ENCODE data around the gene ZBTB33.
A peak's percentile ranks its signal among the peaks of the same experiment; 100 is the strongest.

ZBTB33 gene

GRCh38 chrX:120264341-120264740 is 13.7 kb downstream of the ZBTB33 start:
- DNase-seq (ENCODE audit: low spot score) = no peak

DNA sequence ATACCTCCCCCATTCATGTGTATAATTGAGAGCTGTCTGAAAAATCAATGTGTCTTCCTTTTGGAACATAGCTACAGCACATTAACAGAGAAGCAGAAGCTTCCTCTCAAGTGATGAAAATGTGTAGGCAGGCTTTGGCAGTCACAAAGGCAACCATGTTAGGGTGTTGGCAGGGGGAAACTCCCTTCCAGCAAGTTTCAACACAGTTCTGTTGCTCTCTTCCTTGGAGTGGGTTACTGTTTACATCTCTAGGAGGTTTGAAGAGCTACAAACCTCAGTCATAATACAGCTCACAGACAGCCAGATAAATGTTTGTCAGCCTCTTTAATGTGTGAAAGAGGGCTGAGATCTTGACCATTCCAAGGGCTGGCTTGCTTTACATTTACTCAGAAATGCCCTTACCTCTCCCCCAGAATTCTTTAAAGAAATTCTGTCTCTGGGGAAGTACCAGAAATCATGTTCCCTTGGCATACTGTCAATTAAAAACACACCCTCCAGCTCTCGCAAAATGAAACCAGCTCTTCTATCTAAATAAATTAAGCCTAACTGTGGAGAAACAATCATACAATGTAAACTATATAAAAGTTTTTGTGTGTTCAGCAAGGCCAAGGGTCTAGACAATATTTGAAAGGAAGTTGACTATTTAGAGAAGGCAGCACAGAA is 18.9 kb downstream of the ZBTB33 start:
- DNase-seq (ENCODE audit: low spot score) = peak; percentile 39

GRCh38 chrX:120270567-120270966 is 20.0 kb downstream of the ZBTB33 start:
- no peak for DNase-seq (ENCODE audit: low spot score)

GRCh38 chrX:120271218-120271617 is 20.6 kb downstream of the ZBTB33 start:
- DNase-seq (ENCODE audit: low spot score) = no peak

DNA sequence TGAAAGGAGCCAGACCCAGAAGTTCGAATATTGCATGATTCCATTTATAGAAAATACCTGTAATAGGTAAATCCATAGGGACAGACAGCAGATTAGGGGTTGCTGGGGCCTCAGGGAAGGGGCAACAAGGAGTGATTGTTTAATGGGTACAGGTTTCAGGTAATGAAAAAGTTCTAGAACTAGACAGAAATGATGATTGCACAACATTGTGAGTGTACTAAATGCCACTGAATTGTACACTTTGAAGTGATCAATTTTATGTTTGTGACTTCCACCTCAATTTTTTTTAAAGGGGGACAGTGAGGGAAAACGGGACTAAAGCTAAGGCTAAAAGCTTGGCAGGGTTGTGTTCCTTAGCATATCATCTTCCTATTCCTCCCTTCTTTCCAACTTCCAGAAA is 23.5 kb downstream of the ZBTB33 start:
- no peak for DNase-seq (ENCODE audit: low spot score)

DNA sequence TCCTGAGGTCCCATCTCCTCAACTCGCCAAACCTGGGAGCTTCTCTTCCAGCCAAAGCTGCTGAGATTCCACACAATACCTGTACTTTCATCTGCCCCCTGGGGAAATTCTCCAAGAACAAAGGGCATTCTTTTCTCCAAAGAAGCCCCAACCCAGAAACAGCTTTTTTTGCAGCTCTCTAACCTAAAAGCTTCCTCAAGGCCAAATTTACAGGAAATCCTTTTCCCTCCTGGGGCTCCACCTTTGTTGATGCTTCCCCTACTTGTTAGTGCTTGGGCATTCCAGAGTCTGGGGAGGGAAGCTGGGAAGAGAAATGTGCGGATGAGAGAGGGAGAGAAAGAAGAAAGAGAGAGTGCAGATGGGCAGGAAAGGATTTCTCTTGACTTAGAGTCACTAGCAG is 24.3 kb downstream of the ZBTB33 start:
- no peak for DNase-seq (ENCODE audit: low spot score)

- DNase-seq (ENCODE audit: low spot score) = no peak
Measured at GRCh38 chrX:120281021-120281624, 30.5 kb downstream of the ZBTB33 start.

- DNase-seq (ENCODE audit: low spot score) = no peak
Measured at GRCh38 chrX:120281761-120282160, 31.1 kb downstream of the ZBTB33 start.

GRCh38 chrX:120282697-120283096 is 32.1 kb downstream of the ZBTB33 start:
- DNase-seq (ENCODE audit: low spot score) = no peak

GRCh38 chrX:120286733-120287512 is 36.3 kb downstream of the ZBTB33 start:
- DNase-seq (ENCODE audit: low spot score) = no peak

DNA sequence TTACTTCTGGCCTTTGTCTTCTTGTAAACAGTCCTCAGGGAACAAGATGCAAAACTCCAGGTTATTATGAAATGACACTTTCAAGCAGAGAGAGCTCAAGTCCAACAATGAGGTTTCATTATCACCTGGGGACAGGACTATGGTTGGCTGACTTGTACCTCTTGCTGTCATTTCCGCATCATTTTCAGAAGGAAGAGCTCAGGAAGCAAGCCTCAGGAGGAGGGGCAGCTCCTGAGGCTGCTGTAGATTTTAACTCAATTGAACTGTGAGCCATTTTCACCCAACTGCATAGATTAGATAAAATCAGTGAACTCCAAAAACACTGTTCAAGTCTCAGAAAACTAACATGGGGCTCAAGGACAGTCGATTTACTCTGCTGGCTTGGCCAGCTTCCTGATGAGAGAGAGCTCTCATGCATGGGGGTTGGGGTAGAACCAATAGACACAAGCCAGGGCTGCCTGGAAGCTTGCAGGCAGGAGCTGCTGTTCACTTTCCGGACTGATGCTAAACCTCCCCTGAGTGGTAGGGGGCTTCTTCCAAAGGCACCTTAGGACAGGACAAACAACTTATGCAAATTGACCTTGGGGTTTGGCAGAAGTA is 37.0 kb downstream of the ZBTB33 start:
- no peak for DNase-seq (ENCODE audit: low spot score)

DNA sequence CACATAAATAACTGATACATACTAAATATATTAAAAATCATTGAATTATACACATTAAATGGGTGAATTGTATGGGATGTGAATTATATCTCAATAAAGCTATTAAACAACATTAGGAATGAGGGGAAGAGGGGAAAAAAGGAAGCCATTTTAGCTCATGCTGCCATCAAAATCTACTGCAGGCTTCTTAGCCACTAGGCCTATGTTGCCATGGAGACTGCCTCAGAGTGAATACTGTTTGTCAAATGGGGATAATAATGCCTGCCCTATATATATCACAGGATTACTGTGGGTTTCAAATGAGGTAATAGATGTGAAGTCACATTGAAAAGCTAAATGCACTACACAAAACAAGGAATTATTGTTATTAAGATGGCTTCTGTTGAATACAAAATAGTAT is 39.5 kb downstream of the ZBTB33 start:
- DNase-seq (ENCODE audit: low spot score) = no peak

DNA sequence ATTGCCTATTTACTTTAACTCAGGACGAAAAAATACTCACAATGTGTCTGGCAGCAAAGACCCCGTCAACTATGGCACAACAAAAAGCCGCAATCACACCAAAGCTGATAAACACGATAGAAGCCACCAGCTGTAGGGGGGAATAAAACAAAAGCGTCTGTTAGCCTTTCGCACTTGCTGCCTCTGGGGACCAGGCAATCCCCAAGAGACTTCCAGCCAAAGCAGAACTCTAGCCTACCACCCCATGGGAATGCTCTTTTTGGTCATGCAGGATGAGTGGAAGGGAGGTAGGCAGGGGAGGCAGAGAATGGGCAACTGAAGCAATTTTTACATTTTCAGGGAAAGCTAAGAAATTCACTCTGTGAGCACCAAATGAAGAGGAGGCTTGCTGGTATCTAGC is 40.6 kb downstream of the ZBTB33 start:
- DNase-seq (ENCODE audit: low spot score) = no peak

DNA sequence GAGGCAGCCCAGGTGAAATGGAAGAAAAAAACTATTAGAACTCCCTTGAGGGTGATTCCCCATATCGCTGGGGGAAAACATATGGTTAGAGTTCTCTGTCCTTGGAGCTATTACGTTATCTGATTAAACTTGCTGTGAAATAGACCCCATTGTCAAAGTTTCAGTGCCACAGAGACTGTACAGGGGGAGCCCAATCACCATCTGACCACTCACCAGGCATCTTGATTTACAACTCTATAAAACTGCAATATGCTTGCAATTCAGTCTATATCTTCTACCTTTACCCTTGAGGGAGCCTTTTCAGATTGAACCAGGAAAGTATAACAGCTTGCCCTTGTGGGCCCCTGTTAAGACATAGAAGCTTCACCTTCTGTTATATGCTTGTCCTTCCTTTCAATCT is 42.4 kb downstream of the ZBTB33 start:
- DNase-seq (ENCODE audit: low spot score) = no peak

DNA sequence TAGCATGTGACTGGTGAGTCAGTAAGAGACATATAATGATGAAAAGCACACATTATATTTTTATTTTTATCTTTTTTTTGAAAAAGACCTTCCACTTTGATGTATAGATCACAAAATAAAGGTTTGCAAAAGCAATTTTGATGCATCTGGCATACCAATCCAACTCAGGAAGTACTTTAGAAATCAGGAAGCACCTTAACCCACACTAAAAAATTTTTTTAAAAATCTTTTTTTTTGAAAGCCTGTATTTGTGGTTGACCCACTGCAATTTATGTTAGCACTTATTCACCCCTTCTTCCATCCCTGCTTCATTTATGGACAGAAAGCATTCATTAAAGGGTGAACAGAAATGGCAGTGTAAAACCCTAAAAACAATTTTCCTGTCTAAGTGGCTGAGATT is 44.0 kb downstream of the ZBTB33 start:
- no peak for DNase-seq (ENCODE audit: low spot score)

DNA sequence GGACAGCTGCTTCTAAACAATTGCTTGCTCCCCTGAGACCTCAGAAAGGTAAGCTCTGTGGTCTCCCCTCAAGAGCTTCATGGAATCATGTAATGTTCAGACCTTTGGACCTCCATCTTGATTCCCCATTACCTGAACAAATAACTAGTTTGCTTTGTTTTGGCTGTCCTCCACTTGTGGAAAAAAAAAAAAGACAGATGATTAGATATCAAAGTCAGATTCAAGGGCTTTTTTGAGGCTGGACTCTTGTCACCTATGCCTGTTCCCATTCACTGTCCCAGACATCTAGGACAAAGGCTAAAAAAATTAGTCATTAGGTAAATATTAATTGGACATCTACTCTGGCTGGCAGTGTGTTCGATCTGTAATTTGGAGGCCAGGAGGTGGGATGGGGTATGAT is 47.3 kb downstream of the ZBTB33 start:
- DNase-seq (ENCODE audit: low spot score) = no peak

- DNase-seq (ENCODE audit: low spot score) = no peak
Measured at GRCh38 chrX:120299928-120300327, 49.3 kb downstream of the ZBTB33 start.

DNA sequence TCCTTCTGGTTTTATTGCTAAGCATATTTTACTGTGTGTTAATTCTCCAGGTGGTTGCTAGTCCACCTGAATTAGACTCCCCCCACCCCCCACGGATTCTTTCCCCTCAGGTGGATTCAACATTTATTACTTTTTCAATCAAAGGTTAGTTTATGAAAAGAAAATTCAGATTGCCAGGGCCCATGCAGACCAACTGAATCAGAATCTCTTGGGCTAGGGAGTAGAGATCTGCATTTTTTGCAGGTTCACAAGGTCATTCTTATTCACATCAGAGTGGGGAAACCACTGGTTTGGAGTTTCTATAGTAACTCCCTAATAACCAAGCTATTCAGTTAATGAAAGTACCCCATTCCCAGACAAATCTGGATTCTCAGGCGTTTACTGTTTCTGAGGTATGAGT is 50.9 kb downstream of the ZBTB33 start:
- DNase-seq (ENCODE audit: low spot score) = no peak

DNA sequence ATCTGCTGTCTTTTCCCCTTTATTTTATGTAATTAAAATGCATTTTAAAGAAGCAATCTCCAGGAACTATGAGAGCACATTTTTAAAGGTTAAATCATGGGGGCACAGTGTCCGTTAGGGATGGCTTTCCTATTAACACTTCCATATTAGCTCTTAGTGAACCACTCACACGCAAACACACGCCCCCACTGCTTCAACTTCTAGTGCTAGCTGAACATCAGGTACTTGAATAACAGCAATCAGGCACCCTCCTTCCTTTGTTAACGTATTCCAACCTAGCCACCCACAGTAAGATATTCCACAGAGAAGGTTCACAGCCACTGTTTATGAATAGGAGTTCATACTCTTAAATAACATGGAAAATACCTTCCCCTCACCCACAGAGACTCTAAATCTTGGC is 51.3 kb downstream of the ZBTB33 start:
- DNase-seq (ENCODE audit: low spot score) = no peak

- DNase-seq (ENCODE audit: low spot score) = peak; percentile 57
Measured at GRCh38 chrX:120302434-120302833, 51.8 kb downstream of the ZBTB33 start.

DNA sequence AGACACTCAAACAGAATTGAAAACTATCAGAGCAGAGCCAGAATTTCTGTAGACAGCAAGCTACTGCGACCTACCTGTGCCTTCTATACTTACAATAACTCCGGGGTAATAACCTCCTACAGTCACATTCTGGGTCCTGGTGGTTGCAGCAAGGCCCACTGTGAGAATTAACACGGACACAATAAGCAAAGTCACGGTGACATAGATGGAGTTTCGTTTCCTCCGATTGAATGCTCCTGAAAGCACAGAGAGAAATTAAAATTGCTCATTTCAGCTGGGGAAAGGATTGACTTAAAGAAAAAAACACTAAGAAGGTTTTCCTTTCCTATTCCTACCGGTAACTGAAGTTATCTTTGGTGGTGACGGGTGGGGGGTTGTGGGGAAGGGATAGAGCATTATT is 53.6 kb downstream of the ZBTB33 start:
- DNase-seq (ENCODE audit: low spot score) = no peak

- no peak for DNase-seq (ENCODE audit: low spot score)
Measured at GRCh38 chrX:120305531-120306141, 55.0 kb downstream of the ZBTB33 start.

DNA sequence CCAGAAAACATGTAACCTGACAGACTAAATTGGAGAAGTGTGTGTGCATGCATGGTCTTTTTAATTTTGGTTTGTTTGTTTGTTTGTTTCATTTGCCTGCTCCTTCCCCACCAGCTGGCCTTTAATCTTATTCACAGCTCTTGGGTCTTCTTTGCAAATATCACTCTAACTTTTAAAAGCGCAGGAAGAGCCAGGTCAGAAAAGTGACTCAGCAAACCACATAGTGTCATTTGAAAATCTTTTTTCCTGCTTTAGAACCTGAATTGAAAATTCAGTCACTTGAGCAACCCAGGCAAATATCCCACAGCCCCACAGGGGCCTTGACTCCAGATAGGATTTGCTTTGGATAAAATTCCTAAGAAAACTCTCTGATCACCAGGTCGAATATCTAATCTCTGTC is 56.0 kb downstream of the ZBTB33 start:
- DNase-seq (ENCODE audit: low spot score) = no peak
